ENCODE measurements around the gene RDH12. TPM values are rescaled to one million over a fixed set of nuclear protein-coding genes. Genes with fewer than 3 reads are reported as not detected.

Gene RDH12
- polyA plus RNA-seq, 1 donor: 0.43 TPM

DNA sequence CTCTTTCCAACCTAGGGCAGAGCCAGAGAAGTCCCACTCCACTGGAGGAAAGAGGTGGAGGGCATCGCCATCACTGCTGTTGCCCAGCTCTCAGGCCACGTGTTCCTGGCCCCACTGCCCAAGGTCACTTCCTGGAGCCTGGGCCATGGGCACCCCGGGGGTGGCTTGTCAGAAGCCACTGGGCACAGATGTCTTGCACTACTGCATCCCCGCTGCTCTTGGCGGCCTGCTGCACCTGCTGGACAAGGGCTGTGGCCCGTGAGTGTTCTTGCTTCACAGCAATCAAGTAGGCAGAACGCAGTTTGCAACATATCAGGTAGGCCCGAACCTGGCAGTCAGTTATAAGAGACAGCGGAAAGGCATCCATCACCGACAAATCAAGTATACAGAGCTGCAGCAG is 46.6 kb downstream of the RDH12 start:
- DNase-seq (ENCODE audit: low read depth): no peak

DNA sequence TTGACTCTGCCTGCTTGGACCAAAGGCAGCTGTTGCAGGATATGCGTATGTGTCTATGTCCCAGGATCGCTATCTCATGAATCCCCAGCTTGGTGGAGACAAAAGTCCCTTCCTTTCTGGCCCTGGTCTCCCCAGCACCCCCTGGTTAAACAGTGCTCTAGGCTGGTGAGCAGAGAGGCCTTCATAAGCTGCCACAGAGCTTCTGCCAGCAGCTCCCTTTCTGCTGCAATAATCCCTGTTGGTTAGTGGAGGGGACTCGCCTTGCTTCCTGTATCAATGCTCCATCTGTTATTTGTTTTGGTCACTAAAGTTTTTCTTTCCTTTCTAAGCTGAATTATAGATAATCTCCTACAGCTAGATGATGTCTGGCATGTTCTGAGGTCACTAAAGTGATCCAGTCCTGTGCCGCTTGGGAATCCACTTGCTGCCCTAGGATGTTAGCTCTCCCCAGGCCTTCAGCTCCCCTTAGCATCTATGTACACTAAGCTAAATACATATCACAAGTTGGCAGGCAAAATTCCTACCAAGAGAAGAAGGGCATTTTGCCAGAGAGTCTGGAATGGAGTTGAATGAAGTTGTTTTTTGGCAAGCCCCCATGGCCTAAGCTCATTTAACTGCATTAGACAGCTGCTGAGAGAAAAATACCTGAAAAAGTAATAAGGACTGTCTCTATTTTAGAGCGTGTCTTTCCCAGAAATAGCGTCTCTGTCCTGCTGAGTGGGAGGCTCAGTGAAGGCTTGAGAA is 47.8 kb downstream of the RDH12 start:
- no peak for DNase-seq (ENCODE audit: low read depth)

GRCh38 chr14:67756496-67756895 is 54.8 kb downstream of the RDH12 start:
- no peak for DNase-seq (ENCODE audit: low read depth)

- no peak for DNase-seq (ENCODE audit: low read depth)
Observed at GRCh38 chr14:67757175-67757574, 55.5 kb downstream of the RDH12 start.

DNA sequence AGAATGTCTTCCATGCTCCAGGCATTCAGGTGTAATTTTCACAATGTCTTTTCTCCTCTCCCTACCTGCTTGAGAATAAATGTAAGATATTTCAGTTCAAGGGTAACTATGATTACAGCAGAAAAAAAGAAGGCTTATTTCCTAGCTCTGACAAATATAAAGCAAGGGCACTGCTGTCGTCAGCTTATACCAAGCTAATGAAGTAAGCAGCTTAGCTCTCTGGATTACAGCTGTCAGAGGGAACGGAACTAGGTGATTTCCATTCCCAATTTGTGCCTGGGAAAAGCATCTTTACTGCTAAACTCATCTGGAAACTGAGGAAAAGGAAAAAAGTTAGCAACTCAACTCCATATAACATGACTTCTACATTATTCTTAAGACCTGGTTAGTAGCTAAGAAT is 58.2 kb downstream of the RDH12 start:
- DNase-seq (ENCODE audit: low read depth): no peak

DNA sequence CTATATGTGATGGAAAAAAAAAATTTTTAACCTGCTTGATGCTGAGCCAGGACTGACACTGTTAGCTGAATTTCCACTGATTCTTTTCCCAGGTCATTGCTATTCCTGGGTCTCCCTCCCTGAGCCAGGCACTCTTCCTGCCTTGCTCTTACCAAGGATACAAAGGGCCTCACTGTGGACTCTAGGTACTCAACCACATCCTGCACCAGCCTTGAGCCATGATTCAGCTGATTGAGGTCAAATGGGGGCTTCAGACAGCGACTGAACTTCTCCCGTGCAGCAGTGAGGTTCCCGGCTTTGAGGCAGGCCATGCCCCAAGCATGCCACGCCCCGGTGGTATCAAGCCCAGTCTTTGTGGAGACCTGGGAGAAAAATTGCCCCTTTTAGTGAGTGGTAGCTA is 60.4 kb downstream of the RDH12 start:
- no peak for DNase-seq (ENCODE audit: low read depth)

GRCh38 chr14:67763158-67763822 is 61.6 kb downstream of the RDH12 start:
- no peak for DNase-seq (ENCODE audit: low read depth)

DNA sequence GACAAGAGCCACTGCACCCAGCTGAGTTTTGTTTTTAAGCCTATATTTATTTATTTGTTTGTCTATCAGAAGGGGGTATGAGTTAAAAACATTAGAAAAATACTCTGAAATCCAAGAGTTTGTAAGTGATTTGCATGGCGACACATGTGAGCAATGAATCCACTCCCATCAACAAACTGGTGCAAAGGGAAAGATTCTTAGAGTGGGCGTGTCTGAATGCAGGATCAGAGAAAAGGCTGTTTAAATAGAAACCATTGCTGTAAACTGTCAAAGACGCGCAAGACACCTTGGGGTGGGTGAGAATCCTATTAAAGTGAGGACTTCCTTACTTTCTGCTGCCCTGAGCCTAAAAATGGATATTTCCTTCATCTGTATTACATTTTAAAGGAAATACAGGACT is 62.8 kb downstream of the RDH12 start:
- DNase-seq (ENCODE audit: low read depth): no peak

DNA sequence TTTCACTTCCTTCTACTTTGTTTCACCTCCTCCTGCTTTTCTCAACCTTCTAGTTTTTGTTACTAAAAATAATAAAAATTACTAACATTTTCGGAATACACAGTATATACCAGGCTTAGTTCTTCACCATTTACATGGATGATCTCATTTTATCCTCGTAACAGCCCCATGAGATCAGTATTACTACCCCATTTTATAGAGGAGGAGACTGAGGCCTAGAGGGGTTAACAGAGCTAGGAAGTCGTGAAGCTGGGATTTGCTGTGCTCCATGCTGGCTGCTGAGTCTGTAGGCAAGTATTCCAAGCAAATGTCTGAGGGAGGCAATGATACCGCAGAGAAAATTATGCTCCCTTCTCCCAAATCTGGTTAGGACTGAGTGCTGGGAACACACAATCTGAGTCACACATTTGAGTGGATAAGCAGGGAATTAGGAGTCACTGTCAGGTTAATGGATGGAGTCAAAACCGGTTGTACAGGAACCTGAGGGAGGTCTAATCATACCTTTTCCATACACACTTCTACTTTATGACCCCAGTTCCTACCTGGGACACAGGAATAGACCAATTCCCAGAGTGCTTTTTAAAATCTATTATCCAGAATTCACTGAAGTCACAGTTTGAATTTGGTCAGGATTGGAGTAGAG is 63.6 kb downstream of the RDH12 start:
- DNase-seq (ENCODE audit: low read depth): no peak

DNA sequence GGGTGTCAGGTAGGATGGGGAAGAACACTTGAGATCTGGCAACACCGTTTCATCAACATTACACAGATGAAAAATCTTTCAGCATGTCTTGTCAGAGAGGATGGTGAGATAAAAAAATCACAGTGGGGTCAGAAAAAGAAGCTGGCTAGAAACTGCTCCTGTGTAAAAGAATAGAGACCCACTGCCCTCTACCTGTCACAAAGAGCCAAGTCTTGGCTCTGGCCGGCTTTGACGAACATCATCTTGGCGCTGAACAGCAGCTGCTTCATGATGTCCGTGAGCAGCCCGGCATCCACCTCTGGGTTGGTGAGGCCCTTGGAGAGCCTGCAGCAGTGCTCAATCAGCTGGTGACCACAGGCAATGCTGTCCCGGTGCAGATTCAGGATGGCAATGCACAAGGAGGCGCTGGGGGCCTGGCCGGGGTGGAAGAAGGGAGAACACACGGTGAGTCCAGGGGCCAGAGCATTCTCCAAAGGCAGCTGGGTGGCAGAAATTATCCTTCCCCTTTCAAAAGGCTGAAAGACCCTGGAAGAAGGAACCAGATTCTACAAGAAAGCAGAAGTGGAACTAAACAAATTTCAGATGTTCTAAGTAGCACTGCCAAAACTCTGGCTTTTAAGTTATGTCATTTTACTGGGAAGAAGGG is 64.5 kb downstream of the RDH12 start:
- no peak for DNase-seq (ENCODE audit: low read depth)

DNA sequence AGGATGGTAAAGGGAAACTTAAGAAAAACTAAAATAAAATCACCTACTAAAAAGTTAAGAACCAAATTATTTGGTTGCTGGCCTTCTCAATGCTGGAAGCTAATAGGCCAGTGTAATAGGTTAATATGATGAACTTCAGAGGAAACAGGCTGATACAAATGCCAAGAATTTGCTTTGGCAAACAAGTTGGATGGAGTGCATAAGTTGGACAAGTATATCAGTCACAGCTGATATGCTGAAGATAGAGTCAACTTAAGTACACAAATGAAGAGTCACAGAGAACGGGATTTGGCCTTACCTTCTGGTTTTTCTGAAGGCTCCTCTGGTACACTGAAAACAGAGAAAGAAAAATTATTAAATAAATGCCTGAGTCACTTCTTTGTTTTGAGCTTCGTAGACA is 66.5 kb downstream of the RDH12 start:
- no peak for DNase-seq (ENCODE audit: low read depth)

DNA sequence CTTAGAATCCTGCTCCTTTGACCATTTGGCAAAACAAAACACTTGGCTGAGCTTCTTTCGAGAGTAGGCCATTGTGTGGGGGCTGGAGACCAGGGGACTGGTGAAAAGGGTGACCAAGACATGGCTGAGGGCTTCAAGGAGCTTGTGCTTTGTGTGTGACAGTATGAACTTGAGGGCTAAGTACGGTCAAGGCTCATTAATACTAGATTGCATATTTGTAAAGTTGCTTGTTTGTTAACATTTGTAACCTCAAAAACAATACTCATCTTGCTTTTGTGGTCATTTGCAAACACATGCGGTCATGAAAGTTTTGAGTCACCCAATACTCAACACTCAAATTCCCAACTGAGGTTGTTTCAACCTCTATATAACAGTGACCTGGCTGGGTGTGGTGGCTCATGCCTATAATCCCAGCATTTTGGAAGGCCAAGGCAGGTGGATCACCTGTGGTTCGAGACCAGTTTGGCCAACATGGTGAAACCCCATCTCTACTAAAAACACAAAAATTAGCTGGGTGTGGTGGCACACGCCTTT is 72.2 kb downstream of the RDH12 start:
- no peak for DNase-seq (ENCODE audit: low read depth)

DNA sequence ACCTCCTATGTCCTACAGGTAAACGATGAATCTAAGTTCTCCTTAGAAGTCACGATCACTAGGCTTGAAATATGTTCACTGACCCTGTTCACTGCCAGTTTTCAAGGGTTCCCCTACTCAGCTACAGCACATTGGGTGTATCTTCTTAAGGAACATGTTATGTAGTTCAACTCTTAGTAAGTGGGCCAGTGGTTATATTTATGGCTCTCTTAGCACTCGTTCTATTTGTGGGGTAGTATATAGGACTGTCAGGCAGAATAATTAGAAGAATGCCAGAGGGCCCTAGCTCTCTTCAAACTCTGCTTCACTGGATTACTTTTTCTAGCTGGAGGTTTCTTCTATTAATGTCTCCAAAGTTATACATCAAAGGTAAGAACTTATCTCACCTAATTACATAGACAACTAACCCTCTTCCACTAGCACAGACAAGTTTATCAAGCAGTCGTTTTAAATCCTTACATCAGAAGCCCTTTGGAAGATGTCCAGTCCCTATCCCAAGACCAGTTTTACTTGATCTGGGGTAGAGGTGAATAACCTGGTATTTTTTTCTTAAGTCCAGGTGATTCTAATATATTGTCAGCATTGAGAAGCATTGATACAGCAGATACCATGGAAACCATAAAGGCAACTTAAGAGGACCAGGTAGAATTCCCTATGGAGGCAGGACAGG is 75.1 kb downstream of the RDH12 start:
- DNase-seq (ENCODE audit: low read depth): no peak

DNA sequence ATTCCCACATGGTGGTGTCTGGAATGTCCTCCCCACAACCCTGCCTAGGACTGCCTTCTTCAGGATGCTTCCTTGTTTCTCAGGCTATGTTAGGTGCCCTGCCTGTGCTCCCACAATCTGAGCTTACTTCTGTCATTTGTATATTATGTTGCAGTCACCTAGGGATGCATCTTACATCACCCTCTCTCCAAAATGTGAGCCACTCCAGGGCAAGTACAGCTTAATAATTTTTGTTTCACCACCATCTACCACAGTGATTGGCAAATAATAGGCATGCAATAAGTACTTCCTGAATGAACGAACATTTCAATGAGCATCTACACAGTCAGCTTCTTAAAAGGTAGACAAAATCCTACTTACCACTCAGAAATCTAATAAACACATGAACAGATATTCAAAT is 77.1 kb downstream of the RDH12 start:
- no peak for DNase-seq (ENCODE audit: low read depth)

DNA sequence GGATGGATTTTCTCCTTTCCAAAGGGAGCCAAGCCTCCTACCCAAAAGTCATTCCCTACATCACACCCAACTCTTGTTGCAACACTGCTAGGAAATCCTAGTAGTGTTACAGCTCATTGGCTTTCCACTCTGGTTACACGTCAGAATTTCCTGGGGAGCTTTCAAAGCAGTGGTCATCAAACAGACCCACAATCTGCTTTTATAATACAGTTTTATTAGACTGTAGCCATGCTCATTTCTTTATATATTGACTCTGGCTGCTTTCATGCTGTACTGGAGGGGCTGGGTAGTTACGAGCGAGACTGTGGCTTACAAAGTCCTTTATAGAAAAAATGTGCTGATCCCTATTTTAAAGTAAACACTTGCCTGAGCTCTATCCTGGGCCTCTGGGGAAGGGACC is 80.4 kb downstream of the RDH12 start:
- DNase-seq (ENCODE audit: low read depth): no peak

Other genes with a start within 250 kb of the RDH12 start
- gene TMEM229B, start 213.2 kb upstream of the RDH12 start, polyA plus RNA-seq (ENCODE audit: insufficient read length): 0.39 TPM
- gene PLEKHH1, start 168.6 kb upstream of the RDH12 start, polyA plus RNA-seq (ENCODE audit: insufficient read length): 1.7 TPM
- 12.8 TPM for gene PIGH, start 101.6 kb upstream of the RDH12 start, polyA plus RNA-seq (ENCODE audit: insufficient read length)
- gene ARG2, start 82.0 kb upstream of the RDH12 start, polyA plus RNA-seq (ENCODE audit: insufficient read length): 2.3 TPM
- 79.0 TPM for gene VTI1B, start 27.3 kb upstream of the RDH12 start, polyA plus RNA-seq (ENCODE audit: insufficient read length)
- gene RDH11, start 6.1 kb upstream of the RDH12 start, polyA plus RNA-seq (ENCODE audit: insufficient read length): 39.4 TPM
- gene ZFYVE26, start 114.7 kb downstream of the RDH12 start, polyA plus RNA-seq (ENCODE audit: insufficient read length): 12.8 TPM
- 7.3 TPM for gene RAD51B, start 117.9 kb downstream of the RDH12 start, polyA plus RNA-seq (ENCODE audit: insufficient read length)

Measured in forelimb muscle (tissue), 1 donor.